A549 (cell line): ENCODE measurements around the gene VIM.

Experiments
- CHD2 ChIP-seq: fragments of 150-350 bp; IDR thresholded peaks from 2 replicates; pipeline ENCODE4 v1.6.1; 2014; ENCODE audit warnings: low read length; ENCODE audit not compliant: partially characterized antibody
- E2F6 ChIP-seq: IDR thresholded peaks from 2 replicates; pipeline ENCODE4 v1.6.1; 2012; ENCODE audit warnings: low read depth, borderline replicate concordance
- MAZ ChIP-seq: fragments of 150-350 bp; IDR thresholded peaks from 2 replicates; pipeline ENCODE4 v1.6.1; 2014; ENCODE audit warnings: antibody characterized with exemption, low read depth, low read length, borderline replicate concordance
- PBX3 ChIP-seq: IDR thresholded peaks from 2 replicates; pipeline ENCODE4 v1.6.1; 2012
- POLR2A ChIP-seq: IDR thresholded peaks from 2 replicates; pipeline ENCODE4 v1.6.1; 2012; ENCODE audit warnings: mild to moderate bottlenecking, low read length
- TF ChIP-seq, protein P1 (sequence below): fragments of >200 bp; sonication (Bioruptor Twin); formaldehyde crosslinking; IDR thresholded peaks from 3 replicates; pipeline ENCODE4 v1.5.1; 2016

GRCh38 chr10:17196045-17196444 is 32.0 kb upstream of the VIM start:
- no peak for TF ChIP-seq E2F6
- TF ChIP-seq, protein P1, sequence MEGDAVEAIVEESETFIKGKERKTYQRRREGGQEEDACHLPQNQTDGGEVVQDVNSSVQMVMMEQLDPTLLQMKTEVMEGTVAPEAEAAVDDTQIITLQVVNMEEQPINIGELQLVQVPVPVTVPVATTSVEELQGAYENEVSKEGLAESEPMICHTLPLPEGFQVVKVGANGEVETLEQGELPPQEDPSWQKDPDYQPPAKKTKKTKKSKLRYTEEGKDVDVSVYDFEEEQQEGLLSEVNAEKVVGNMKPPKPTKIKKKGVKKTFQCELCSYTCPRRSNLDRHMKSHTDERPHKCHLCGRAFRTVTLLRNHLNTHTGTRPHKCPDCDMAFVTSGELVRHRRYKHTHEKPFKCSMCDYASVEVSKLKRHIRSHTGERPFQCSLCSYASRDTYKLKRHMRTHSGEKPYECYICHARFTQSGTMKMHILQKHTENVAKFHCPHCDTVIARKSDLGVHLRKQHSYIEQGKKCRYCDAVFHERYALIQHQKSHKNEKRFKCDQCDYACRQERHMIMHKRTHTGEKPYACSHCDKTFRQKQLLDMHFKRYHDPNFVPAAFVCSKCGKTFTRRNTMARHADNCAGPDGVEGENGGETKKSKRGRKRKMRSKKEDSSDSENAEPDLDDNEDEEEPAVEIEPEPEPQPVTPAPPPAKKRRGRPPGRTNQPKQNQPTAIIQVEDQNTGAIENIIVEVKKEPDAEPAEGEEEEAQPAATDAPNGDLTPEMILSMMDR, result no peak
- no peak for TF ChIP-seq POLR2A
- no peak for TF ChIP-seq PBX3
- TF ChIP-seq CHD2, result no peak
- no peak for TF ChIP-seq MAZ
